GM21447 (cell line): ENCODE measurements around the gene ZBED4.
A peak's percentile ranks its signal among the peaks of the same experiment; 100 is the strongest.

ENCODE experiments used
- ATAC-seq: cut with Tn5 transposase; IDR thresholded peaks from one replicate; pipeline ENCODE4 v1.9.1; 2021; ENCODE audit not compliant: unreplicated experiment

Gene ZBED4

GRCh38 chr22:49918911-49919881, 65.6 kb downstream of the ZBED4 start:
- no peak for ATAC-seq

GRCh38 chr22:49920859-49921258, 67.2 kb downstream of the ZBED4 start:
- ATAC-seq: no peak

- ATAC-seq: no peak
Observed at GRCh38 chr22:49921508-49922278, 68.0 kb downstream of the ZBED4 start.

GRCh38 chr22:49922484-49922883, 68.8 kb downstream of the ZBED4 start:
- no peak for ATAC-seq

GRCh38 chr22:49922926-49923325, 69.3 kb downstream of the ZBED4 start:
- no peak for ATAC-seq

GRCh38 chr22:49923445-49923844, 69.8 kb downstream of the ZBED4 start:
- ATAC-seq: no peak

GRCh38 chr22:49924113-49924833, 70.6 kb downstream of the ZBED4 start:
- no peak for ATAC-seq

GRCh38 chr22:49925525-49926128, 72.0 kb downstream of the ZBED4 start:
- ATAC-seq: peak; percentile 62

GRCh38 chr22:49926916-49927315, 73.3 kb downstream of the ZBED4 start:
- ATAC-seq: no peak

- ATAC-seq: no peak
Observed at GRCh38 chr22:49927483-49928184, 74.0 kb downstream of the ZBED4 start.

- ATAC-seq: no peak
Observed at GRCh38 chr22:49928185-49928495, 74.5 kb downstream of the ZBED4 start.

GRCh38 chr22:49928555-49929210, 75.0 kb downstream of the ZBED4 start:
- ATAC-seq: no peak

- no peak for ATAC-seq
Observed at GRCh38 chr22:49929211-49929979, 75.8 kb downstream of the ZBED4 start.

- no peak for ATAC-seq
Observed at GRCh38 chr22:49929994-49930575, 76.4 kb downstream of the ZBED4 start.

GRCh38 chr22:49930596-49931412, 77.2 kb downstream of the ZBED4 start:
- peak; percentile 49 for ATAC-seq

GRCh38 chr22:49933236-49934159, 79.9 kb downstream of the ZBED4 start:
- no peak for ATAC-seq
